HG03378 (cell line): ENCODE measurements around the gene ADK.
"Not testable (repeated sequence)": the region's sequence is repeated elsewhere in the genome, so short reads cannot be mapped to it uniquely, and the experiment has no call there.

Source experiments
- ATAC-seq: cut with Tn5 transposase; IDR thresholded peaks from one replicate; pipeline ENCODE4 v1.9.1; 2021; ENCODE audit warnings: mild to moderate bottlenecking, moderate library complexity; ENCODE audit not compliant: unreplicated experiment

ADK gene

GRCh38 chr10:74406006-74406405 lies 255.0 kb downstream of the ADK start:
- no peak for ATAC-seq

GRCh38 chr10:74415146-74415839 lies 264.3 kb downstream of the ADK start:
- no peak for ATAC-seq

DNA sequence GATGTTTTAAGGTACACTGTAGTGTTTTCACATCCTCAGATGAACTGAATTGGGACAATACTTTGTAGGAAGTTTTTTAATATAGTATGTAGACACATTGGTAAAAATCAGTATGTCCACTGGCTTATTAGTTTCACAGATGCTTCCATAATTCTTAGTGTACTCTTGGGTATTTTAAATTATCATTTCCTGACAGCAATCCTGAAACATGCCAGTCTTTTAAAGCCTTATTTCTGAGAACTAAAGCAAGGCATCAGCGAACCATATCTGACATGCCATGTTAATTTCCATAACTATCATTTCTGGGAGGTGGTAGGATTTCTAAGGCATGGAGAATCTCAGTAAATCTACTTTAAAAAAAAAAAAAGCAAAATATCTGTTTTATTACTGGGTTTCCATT lies 266.4 kb downstream of the ADK start:
- ATAC-seq, result no peak

- ATAC-seq, result no peak
Measured at GRCh38 chr10:74418285-74418872, 267.4 kb downstream of the ADK start.

GRCh38 chr10:74419491-74419951 lies 268.5 kb downstream of the ADK start:
- ATAC-seq, result no peak

GRCh38 chr10:74419958-74420375 lies 268.9 kb downstream of the ADK start:
- ATAC-seq, result no peak

GRCh38 chr10:74424565-74424964 lies 273.5 kb downstream of the ADK start:
- ATAC-seq, result no peak

GRCh38 chr10:74425456-74426001 lies 274.5 kb downstream of the ADK start:
- no peak for ATAC-seq

GRCh38 chr10:74431816-74432215 lies 280.8 kb downstream of the ADK start:
- ATAC-seq, result no peak

DNA sequence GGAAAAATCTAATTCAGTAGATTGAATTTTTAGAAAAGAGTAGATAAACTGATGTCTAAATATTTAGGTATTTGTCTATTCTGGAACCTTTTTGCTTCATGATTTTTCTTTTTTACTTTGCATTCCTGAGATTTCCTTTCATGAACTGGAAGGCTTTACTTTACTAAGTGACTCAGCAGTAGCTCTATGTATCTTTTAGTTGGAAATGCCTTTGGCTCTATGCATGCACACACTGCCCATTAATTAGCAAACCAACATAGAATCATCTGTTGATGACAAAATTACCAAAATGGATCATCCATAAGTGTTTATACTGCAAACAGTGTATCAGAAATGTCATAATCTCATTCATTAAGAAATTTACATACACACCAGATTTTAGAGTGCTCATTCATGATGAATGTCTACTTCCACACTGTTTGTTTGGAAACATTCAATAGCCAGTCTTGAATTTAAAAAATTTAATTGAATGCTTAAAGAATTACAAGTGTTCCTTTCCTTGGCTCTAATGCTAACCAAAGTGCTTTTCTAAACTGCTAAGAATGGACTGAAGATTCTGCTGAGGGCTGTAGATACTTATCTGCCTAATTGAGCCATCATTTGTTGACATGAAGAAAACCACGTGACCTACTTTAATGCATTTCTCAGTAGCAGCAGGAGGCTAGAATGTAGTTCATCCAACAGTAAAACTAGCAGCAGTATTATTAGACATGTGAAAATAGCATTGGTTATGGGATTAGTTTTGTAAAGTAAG lies 282.0 kb downstream of the ADK start:
- no peak for ATAC-seq

DNA sequence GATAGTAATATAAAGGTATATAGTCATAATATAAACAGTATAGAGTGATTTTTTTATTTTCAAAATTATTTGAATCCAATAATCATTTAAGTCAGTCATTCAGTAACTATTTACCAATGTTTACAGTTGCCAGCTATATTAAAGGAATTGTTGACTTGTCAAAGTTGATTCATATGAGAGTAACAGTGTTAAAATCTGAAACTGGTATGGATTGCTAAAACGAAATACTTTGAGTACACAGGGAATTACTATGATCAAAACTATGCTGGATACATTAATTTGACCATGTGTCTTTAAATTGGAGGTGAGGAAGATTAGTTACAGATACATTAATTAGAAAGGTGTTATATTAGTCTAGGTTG lies 282.6 kb downstream of the ADK start:
- ATAC-seq, result no peak

DNA sequence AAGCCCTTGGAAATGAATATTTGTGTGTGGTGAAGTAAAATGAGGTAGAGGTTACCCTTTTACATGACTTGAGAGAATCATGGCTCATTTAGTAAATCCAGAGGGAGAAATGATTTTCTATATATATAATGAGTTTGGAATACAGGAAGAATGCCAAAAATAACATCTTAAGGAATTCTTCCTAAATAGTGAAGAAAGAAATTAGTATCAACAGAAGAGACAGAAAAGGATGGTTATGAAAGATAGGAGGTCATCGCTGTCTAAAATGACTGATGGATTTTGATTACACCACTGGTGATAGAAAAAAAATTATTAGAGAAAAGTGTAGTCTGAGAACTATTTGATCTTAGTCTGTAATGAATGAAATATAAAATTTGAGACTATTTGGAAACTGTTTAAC lies 283.0 kb downstream of the ADK start:
- no peak for ATAC-seq

DNA sequence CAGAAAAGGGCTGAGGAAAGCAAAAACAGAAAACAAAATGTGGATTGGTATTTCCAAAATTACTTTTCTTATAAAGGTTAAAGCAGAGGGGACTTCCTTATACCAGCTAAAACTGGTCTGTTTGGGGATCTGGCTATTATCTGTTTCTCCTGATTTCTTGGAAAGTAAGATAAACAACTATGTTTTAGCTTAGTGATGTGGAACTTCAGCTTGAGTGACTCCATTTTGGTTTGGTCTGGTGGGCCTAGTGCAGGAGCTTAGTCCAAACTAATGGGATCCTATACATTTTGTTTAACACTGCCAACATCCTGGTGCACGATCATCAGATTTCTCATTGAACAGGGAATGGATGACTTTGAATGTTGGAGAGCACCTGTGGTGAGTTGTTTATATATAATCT lies 283.5 kb downstream of the ADK start:
- no peak for ATAC-seq

DNA sequence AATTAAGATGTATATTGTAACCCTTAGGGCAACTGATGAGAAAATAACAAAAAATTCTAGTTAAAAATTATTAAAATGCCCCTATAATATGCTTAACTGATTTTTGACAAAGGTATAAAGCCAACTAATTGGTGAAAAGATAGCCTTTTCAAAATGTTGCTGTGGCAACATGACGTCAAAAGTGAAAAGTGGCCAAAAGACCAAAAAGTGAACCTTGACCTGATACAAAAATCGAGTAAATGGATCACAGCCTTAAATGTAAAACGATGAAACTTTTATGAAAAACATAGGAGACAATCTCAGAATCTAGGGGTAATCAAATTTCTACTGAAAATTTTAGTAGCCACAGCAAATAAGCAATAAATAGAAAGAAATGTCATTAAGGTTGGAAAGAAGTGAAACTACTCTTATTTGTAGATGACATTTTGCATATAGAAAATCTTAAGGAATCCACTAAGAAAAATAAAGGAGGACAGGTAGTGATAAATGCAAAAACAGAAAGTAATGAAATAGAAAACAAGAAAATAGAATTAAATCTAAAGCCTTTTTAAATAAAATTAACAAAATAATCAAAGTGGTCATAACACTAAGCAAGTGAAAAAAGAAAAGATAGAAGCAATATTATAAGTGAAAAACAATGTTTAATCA lies 285.6 kb downstream of the ADK start:
- no peak for ATAC-seq

DNA sequence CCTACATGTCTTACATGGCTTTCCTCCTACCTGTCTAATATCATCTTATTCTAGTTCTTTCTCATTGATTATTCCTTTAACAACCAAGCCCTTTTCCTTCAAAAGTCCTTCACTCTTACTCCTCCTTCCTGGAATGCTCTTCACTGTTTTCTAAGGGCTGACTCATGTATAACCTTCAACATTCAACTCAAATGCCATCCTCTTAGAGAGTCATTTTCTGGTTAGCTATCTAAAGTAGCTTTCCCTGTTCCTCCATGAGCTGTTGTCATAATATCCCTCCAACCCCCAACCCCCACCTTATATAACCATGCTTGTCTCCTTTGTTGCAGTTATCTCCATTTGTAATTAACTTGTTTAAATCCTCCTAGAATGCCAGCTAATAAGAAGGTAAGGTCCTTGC lies 286.8 kb downstream of the ADK start:
- no peak for ATAC-seq

DNA sequence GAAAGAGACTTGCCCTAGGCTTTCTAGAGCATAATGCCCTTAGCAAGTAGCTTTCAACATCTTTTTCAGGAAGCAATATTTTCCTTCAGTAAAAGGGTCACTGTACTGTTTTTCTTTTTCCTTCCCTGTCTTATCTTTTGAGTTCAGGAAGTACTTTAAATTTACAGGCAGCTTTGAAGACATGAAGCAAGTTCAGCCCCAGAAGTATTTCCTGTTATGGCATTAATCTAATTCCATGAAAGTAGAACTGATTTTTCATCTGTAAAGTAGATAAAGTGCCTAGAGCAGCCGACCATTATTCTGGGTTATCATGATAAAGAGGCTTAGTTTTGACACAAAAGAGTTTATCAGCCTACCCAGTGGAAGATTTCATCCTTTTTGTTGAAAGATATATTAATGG lies 288.2 kb downstream of the ADK start:
- ATAC-seq, result no peak

- no peak for ATAC-seq
Measured at GRCh38 chr10:74445493-74445892, 294.5 kb downstream of the ADK start.

DNA sequence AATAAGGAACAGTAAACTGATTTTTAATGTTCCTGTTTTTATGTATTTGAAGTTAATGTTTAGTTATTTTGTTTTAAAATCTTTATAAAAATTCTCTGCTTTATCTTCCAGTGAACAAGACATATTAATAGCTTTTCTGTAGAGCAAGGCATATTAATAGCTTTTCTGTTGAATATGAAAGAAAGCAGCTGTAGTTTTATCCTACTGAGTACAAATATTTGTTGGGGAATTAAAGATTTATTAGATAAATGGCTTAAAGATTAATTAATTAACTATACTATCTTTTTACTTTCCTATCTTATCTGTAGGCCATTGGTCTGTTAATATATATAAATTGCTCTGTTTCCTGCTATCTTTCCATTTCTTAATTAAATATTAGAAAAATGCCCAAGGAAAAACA lies 299.6 kb downstream of the ADK start:
- ATAC-seq, result no peak

DNA sequence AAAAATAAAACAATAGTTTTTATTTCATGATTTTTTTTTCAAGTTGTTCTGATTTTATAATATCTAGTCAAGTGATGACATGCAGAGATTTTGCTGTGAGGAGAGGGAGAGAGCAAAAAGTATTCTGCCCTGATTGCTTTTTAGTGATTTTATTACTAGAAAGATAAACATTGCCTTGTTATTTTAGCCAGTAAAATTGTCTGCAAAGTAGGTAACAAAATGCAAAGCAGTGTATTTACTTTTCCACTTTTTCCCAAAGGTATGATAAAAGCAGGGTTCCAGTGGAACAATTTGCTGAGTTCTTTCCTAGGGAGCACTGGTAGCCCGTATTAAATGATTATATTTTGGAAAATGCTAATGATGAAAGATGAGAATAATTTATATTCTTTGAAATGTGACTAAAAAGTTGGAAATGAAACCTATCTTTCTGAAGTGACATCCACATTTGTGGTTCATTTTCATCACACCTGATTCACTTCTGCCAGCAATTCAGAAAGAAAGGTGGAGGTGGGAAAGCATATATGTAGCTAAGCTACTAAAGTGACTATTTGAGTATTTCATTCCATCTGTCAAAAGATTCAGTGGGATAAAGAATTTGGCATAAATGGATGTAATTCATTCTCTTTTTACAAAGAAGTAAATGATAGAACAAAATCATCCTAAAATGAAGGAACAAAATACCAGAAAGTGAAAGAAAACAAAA lies 300.3 kb downstream of the ADK start:
- no peak for ATAC-seq

GRCh38 chr10:74453169-74453568 lies 302.1 kb downstream of the ADK start:
- ATAC-seq, result no peak

GRCh38 chr10:74457478-74457877 lies 306.5 kb downstream of the ADK start:
- not testable (repeated sequence) for ATAC-seq
